H9 (cell line): ENCODE data around the gene ITGAX. TPM values are rescaled to one million over a fixed set of nuclear protein-coding genes. Genes with fewer than 3 reads are reported as not detected.

Experiments
- DNase-seq: peaks from one replicate; pipeline ENCODE4 v3.0.0-alpha.2; 2017
- H2AFZ ChIP-seq: one replicate; pipeline ENCODE4 v1.6.1; 2013; ENCODE audit warnings: mild to moderate bottlenecking, low read length, control low read depth, moderate library complexity
- H2AK5ac ChIP-seq: 2 replicates; pipeline ENCODE4 v1.6.1; 2013; ENCODE audit warnings: low read length, control low read depth, mixed read lengths; ENCODE audit not compliant: insufficient read length
- H2BK120ac ChIP-seq: one replicate; pipeline ENCODE4 v1.6.1; 2013; ENCODE audit warnings: low read depth, mild to moderate bottlenecking, low read length, control low read depth, inconsistent platforms; ENCODE audit not compliant: poor library complexity, severe bottlenecking
- H2BK12ac ChIP-seq: 2 replicates; pipeline ENCODE4 v1.6.1; 2013; ENCODE audit warnings: low read length, control low read depth, mixed read lengths, low read depth; ENCODE audit not compliant: insufficient read length
- H2BK15ac ChIP-seq: 2 replicates; pipeline ENCODE4 v1.6.1; 2013; ENCODE audit warnings: low read depth, low read length, control low read depth
- H2BK20ac ChIP-seq: one replicate; pipeline ENCODE4 v1.6.1; 2013; ENCODE audit warnings: low read depth, mild to moderate bottlenecking, low read length, control low read depth, inconsistent platforms; ENCODE audit not compliant: poor library complexity, severe bottlenecking
- H2BK5ac ChIP-seq: 2 replicates; pipeline ENCODE4 v1.6.1; 2013; ENCODE audit warnings: low read length, control low read depth, mixed read lengths; ENCODE audit not compliant: insufficient read length
- H3K14ac ChIP-seq: 2 replicates; pipeline ENCODE4 v1.6.1; 2013; ENCODE audit warnings: low read length, control low read depth; ENCODE audit not compliant: insufficient read depth
- H3K18ac ChIP-seq: 2 replicates; pipeline ENCODE4 v1.6.1; 2013; ENCODE audit warnings: low read depth, mild to moderate bottlenecking, mixed read lengths, low read length, control low read depth; ENCODE audit not compliant: insufficient read length
- H3K23ac ChIP-seq: 2 replicates; pipeline ENCODE4 v1.6.1; 2013; ENCODE audit warnings: low read length, control low read depth, mixed read lengths, low read depth; ENCODE audit not compliant: insufficient read length
- H3K23me2 ChIP-seq: 2 replicates; pipeline ENCODE4 v1.6.1; 2013; ENCODE audit warnings: low read depth, mild to moderate bottlenecking, mixed read lengths, low read length, control low read depth; ENCODE audit not compliant: insufficient read length, poor library complexity, severe bottlenecking
- H3K27ac ChIP-seq: 2 replicates; pipeline ENCODE4 v1.5.1; 2013; ENCODE audit warnings: low read length, control low read depth, mixed read lengths, low read depth; ENCODE audit not compliant: insufficient read length
- H3K27me3 ChIP-seq: 2 replicates; pipeline ENCODE4 v1.6.1; 2013; ENCODE audit warnings: low read length, control low read depth, inconsistent platforms; ENCODE audit not compliant: insufficient read depth
- H3K4ac ChIP-seq: 2 replicates; pipeline ENCODE4 v1.6.1; 2013; ENCODE audit warnings: low read depth, mild to moderate bottlenecking, control low read depth, inconsistent platforms, low read length, moderate library complexity
- H3K4me1 ChIP-seq: 2 replicates; pipeline ENCODE4 v1.6.1; 2013; ENCODE audit warnings: low read length, control low read depth, inconsistent platforms; ENCODE audit not compliant: insufficient read depth
- H3K4me2 ChIP-seq: 2 replicates; pipeline ENCODE4 v1.6.1; 2013; ENCODE audit warnings: low read length, control low read depth, mixed read lengths; ENCODE audit not compliant: insufficient read length, insufficient read depth
- H3K56ac ChIP-seq: 2 replicates; pipeline ENCODE4 v1.6.1; 2013; ENCODE audit warnings: low read depth, mild to moderate bottlenecking, mixed read lengths, low read length, control low read depth; ENCODE audit not compliant: insufficient read length
- H3K79me1 ChIP-seq: 2 replicates; pipeline ENCODE4 v1.6.1; 2013; ENCODE audit warnings: low read depth, mild to moderate bottlenecking, moderate library complexity, low read length, control low read depth, inconsistent platforms; ENCODE audit not compliant: insufficient read depth, poor library complexity, severe bottlenecking
- H3K79me2 ChIP-seq: 2 replicates; pipeline ENCODE4 v1.6.1; 2013; ENCODE audit warnings: low read length, control low read depth, inconsistent platforms; ENCODE audit not compliant: insufficient read depth
- H3K9ac ChIP-seq: 2 replicates; pipeline ENCODE4 v1.6.1; 2013; ENCODE audit warnings: low read length, control low read depth, mixed read lengths; ENCODE audit not compliant: insufficient read length; ENCODE audit errors: extremely low read depth
- H3K9me3 ChIP-seq: one replicate; pipeline ENCODE4 v1.6.1; 2013; ENCODE audit warnings: low read depth, low read length, inconsistent platforms; ENCODE audit not compliant: control insufficient read depth
- H3T11ph ChIP-seq: one replicate; pipeline ENCODE4 v1.6.1; 2013; ENCODE audit warnings: mild to moderate bottlenecking, low read length, control low read depth, inconsistent platforms
- H4K20me1 ChIP-seq: one replicate; pipeline ENCODE4 v1.6.1; 2013; ENCODE audit not compliant: control insufficient read depth, insufficient read length, insufficient read depth
- H4K5ac ChIP-seq: 2 replicates; pipeline ENCODE4 v1.6.1; 2013; ENCODE audit warnings: low read depth, mild to moderate bottlenecking, mixed read lengths, low read length, control low read depth; ENCODE audit not compliant: insufficient read length
- H4K8ac ChIP-seq: replicated peaks from 2 replicates; pipeline ENCODE4 v1.6.1; 2013; ENCODE audit warnings: low read length, control low read depth, mixed read lengths, low read depth; ENCODE audit not compliant: insufficient read length
- H4K91ac ChIP-seq: 2 replicates; pipeline ENCODE4 v1.6.1; 2013; ENCODE audit warnings: low read depth, mild to moderate bottlenecking, moderate library complexity, mixed read lengths, low read length, control low read depth; ENCODE audit not compliant: insufficient read length
- H3K27ac Mint-ChIP-seq, 3 experiments: 2 replicates in 2 of 3; 3 replicates in 1 of 3; pipeline ENCODE4 v1.8.0; 2020 to 2021; ENCODE audit warnings: mixed read lengths in 3 of 3, mild to moderate bottlenecking in 1 of 3, moderate library complexity in 1 of 3
- H3K27me3 Mint-ChIP-seq: 2 replicates; pipeline ENCODE4 v1.8.0; 2021; ENCODE audit warnings: low read depth, mild to moderate bottlenecking, moderate library complexity, mixed read lengths
- H3K36me3 Mint-ChIP-seq, 3 experiments: 2 replicates in 2 of 3; 3 replicates in 1 of 3; pipeline ENCODE4 v1.8.0; 2020 to 2021; ENCODE audit warnings: low read depth in 3 of 3, mixed read lengths in 3 of 3; ENCODE audit not compliant: insufficient read depth in 1 of 3
- H3K4me1 Mint-ChIP-seq, 2 experiments: 2 replicates each; pipeline ENCODE4 v1.8.0; 2020; ENCODE audit warnings: mixed read lengths in 2 of 2
- H3K4me3 Mint-ChIP-seq, 2 experiments: 2 replicates in 1 of 2; 3 replicates in 1 of 2; pipeline ENCODE4 v1.8.0; 2020 to 2021; ENCODE audit warnings: mild to moderate bottlenecking in 2 of 2, mixed read lengths in 2 of 2, moderate library complexity in 1 of 2
- H3K9me3 Mint-ChIP-seq, 2 experiments: 2 replicates in 1 of 2; 3 replicates in 1 of 2; pipeline ENCODE4 v1.8.0; 2020; ENCODE audit warnings: mild to moderate bottlenecking in 2 of 2, mixed read lengths in 2 of 2, moderate library complexity in 1 of 2
- CTCF ChIP-seq: fragments of 200-600 bp; sonication (generic); conservative IDR thresholded peaks from 3 replicates; pipeline ENCODE4 v1.8.0; 2021; ENCODE audit warnings: antibody characterized with exemption, mild to moderate bottlenecking
- WGBS: extraction: QIAGEN DNeasy Blood & Tissue Kit; methylation state at CpG from one replicate; pipeline ENCODE4 v1.1.7; 2013; ENCODE audit warnings: missing lambda C conversion rate, low lambda C conversion rate, mixed read lengths; ENCODE audit not compliant: insufficient read length; ENCODE audit errors: extremely low coverage; 5-methylcytosine and 5-hydroxymethylcytosine counted together
- total RNA-seq: library from RNA; stranded (reverse); gene quantifications from 2 replicates; pipeline ENCODE4 v1.2.1, GENCODE V29; 2021

The ITGAX gene
- total RNA-seq, 1 experiment from 2014 or later = 0.28 TPM

GRCh38 chr16:31362476-31363405 is 7.8 kb downstream of the ITGAX start:
- no peak overlapping the region for H3T11ph ChIP-seq
- no peaks in the 10 kb centered on the region for H3K23me2 ChIP-seq
- no peak overlapping the region for H3K56ac ChIP-seq
- H3K4ac ChIP-seq = no peak overlapping the region
- no peaks in the 10 kb centered on the region for H3K36me3 Mint-ChIP-seq
- H3K27ac ChIP-seq = no peak overlapping the region
- no peak overlapping the region for H3K4me2 ChIP-seq
- H3K9me3 Mint-ChIP-seq = peaks cover 0 to 1% of the 10 kb centered on the region in 2 experiments; a peak in 2 of 5 replicates
- no peaks in the 10 kb centered on the region for H3K27me3 ChIP-seq
- H4K8ac ChIP-seq = no peak overlapping the region
- H3K27ac Mint-ChIP-seq = peak overlapping the region in 1 of 3 experiments; percentile 52; a peak in 1 of 7 replicates
- H3K14ac ChIP-seq = no peak overlapping the region
- no peak overlapping the region for H2BK12ac ChIP-seq
- H3K4me1 ChIP-seq = no peaks in the 10 kb centered on the region
- H2BK5ac ChIP-seq = no peak overlapping the region
- no peaks in the 10 kb centered on the region for H3K79me2 ChIP-seq
- H3K79me1 ChIP-seq = no peaks in the 10 kb centered on the region
- WGBS = no CpG with 5 or more reads among the region's 26 CpGs
- TF ChIP-seq CTCF = no peak
- H2BK120ac ChIP-seq = no peak overlapping the region
- H3K9me3 ChIP-seq = no peaks in the 10 kb centered on the region
- no peak overlapping the region for H4K91ac ChIP-seq
- H3K9ac ChIP-seq = no peak overlapping the region
- H3K4me1 Mint-ChIP-seq = no peaks in the 10 kb centered on the region
- no peak overlapping the region for H3K18ac ChIP-seq
- no peak overlapping the region for H2AFZ ChIP-seq
- no peak overlapping the region for H3K4me3 Mint-ChIP-seq
- no peak overlapping the region for H4K5ac ChIP-seq
- H3K23ac ChIP-seq = no peak overlapping the region
- H3K27me3 Mint-ChIP-seq = peaks cover 12% of the 10 kb centered on the region
- H2AK5ac ChIP-seq = no peak overlapping the region
- H2BK20ac ChIP-seq = no peak overlapping the region
- H4K20me1 ChIP-seq = no peaks in the 10 kb centered on the region
- no peak for DNase-seq
- no peak overlapping the region for H2BK15ac ChIP-seq
